Osteocyte (in vitro differentiated cells): ENCODE results near the gene MRPS10. TPM values are rescaled to one million over a fixed set of nuclear protein-coding genes. Genes with fewer than 3 reads are reported as not detected.

Experiments
- DNase-seq: peaks from one replicate; pipeline ENCODE4 v3.0.0; 2021; ENCODE audit warnings: mixed read lengths; ENCODE audit not compliant: unreplicated experiment; ENCODE audit errors: extremely low spot score
- H3K27ac Mint-ChIP-seq: one replicate; pipeline ENCODE4 v1.8.0; 2021; ENCODE audit warnings: mild to moderate bottlenecking, mixed read lengths; ENCODE audit not compliant: unreplicated experiment
- H3K27me3 Mint-ChIP-seq: one replicate; pipeline ENCODE4 v1.8.0; 2021; ENCODE audit warnings: mixed read lengths; ENCODE audit not compliant: unreplicated experiment
- H3K36me3 Mint-ChIP-seq: one replicate; pipeline ENCODE4 v1.8.0; 2021; ENCODE audit warnings: mixed read lengths; ENCODE audit not compliant: unreplicated experiment
- H3K4me1 Mint-ChIP-seq: one replicate; pipeline ENCODE4 v1.8.0; 2021; ENCODE audit warnings: mixed read lengths; ENCODE audit not compliant: unreplicated experiment
- H3K4me3 Mint-ChIP-seq: one replicate; pipeline ENCODE4 v1.8.0; 2021; ENCODE audit warnings: mild to moderate bottlenecking, moderate library complexity, mixed read lengths; ENCODE audit not compliant: unreplicated experiment
- H3K9me3 Mint-ChIP-seq: one replicate; pipeline ENCODE4 v1.8.0; 2021; ENCODE audit warnings: mixed read lengths; ENCODE audit not compliant: unreplicated experiment
- total RNA-seq: library from RNA; stranded (reverse); gene quantifications from 2 replicates; pipeline ENCODE4 v1.2.1, GENCODE V29; 2021
- TF ChIP-seq, protein P1 (sequence below): fragments of 200-600 bp; sonication (generic); IDR thresholded peaks from 2 replicates; pipeline ENCODE4 v1.5.0; 2021; ENCODE audit warnings: antibody characterized with exemption, mild to moderate bottlenecking, moderate library complexity

MRPS10 gene
- total RNA-seq, 1 donor from 2014 or later = 30.6 TPM

DNA sequence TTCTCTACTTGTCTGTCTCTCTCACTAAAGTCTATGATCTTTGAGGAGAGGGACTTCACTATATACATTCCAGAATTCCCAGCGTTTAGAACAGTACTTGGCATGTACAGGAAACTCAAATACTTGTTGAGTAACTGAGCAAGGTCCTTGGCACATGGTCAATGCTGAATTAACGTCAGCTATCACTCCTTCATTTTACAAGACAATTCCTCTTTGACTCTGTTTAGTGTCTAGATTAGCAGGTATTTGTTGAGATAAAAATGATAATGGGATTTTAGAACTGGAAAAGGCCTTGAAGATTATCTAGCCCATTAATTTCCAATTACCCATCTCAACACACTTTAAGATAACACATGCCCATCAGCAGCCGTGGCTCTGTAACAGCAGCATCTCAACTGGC, 16.3 kb downstream of the MRPS10 start:
- Mint-ChIP-seq H3K9me3 (peaks cover 5% of the 10 kb centered on the region), H3K27ac (peak overlapping the region; percentile 63), H3K4me1 (peaks cover 15% of the 10 kb centered on the region), H3K4me3 (no peak overlapping the region), H3K36me3 (peaks cover 18% of the 10 kb centered on the region), H3K27me3 (no peaks in the 10 kb centered on the region)
- TF ChIP-seq, protein P1, sequence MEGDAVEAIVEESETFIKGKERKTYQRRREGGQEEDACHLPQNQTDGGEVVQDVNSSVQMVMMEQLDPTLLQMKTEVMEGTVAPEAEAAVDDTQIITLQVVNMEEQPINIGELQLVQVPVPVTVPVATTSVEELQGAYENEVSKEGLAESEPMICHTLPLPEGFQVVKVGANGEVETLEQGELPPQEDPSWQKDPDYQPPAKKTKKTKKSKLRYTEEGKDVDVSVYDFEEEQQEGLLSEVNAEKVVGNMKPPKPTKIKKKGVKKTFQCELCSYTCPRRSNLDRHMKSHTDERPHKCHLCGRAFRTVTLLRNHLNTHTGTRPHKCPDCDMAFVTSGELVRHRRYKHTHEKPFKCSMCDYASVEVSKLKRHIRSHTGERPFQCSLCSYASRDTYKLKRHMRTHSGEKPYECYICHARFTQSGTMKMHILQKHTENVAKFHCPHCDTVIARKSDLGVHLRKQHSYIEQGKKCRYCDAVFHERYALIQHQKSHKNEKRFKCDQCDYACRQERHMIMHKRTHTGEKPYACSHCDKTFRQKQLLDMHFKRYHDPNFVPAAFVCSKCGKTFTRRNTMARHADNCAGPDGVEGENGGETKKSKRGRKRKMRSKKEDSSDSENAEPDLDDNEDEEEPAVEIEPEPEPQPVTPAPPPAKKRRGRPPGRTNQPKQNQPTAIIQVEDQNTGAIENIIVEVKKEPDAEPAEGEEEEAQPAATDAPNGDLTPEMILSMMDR = no peak
- DNase-seq = no peak

DNA sequence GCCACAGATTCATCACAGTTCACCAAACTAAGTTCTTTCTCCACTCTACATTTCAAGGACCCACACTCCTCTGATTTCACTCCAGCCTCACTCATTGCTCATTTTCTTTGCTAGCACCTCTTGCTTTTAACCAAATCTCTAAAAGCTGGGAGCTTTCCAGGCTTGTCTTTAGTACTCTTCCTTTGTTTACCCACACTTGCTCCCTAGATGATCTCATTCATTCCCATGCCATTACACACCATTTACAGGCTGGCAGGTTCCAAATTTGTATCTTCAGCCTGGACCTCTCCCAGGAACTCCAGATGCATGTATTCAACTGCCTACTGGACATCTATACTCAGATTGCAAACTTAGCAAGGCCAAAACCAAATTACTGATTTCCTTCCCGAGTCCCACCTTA, 17.6 kb downstream of the MRPS10 start:
- H3K27me3 Mint-ChIP-seq = no peaks in the 10 kb centered on the region
- peaks cover 5% of the 10 kb centered on the region for H3K9me3 Mint-ChIP-seq
- no peak overlapping the region for H3K4me3 Mint-ChIP-seq
- H3K4me1 Mint-ChIP-seq = peaks cover 15% of the 10 kb centered on the region
- no peak for DNase-seq
- TF ChIP-seq, protein P1 = no peak
- H3K36me3 Mint-ChIP-seq = peaks cover 13% of the 10 kb centered on the region
- H3K27ac Mint-ChIP-seq = peak overlapping the region; percentile 51

DNA sequence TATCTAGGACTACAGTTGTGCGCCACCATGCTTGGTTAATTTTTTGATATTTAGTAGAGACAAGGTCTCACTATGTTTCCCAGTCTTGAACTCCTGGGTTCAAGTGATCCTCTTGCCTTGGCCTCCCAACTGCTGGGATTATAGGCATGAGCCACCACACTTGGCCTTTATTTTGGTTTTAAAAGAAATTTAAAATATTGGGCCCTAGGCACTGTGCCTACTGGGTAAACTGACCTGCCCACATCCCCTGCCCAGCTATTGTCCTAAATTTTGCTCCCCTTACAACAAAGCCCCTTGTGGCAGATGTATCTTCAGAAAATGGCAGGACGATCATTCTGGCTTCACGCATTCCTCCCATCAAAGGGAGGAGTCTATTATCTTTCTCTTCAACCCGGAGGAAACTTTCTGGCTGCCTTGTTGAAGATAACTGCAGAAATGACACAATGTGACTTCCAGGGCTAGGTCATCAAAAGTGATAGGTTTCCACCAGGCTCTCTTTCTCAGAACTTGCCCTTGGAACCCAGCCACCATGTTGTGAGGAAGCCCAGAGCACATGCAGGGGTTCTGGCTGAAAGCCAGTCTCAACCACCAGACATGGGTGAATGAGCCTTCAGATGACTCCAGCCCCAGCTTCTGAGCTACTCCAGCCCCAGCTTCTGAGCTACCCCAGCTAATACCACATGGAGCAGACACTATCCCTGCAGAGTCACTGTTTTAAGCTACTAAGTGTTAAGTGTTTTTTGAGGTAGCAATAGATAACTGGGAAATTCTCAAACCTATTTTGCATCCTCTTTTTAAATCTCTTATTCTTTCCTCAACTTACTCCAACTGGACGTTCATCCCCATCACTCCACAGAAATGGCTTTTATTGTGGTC, 18.3 kb downstream of the MRPS10 start:
- Mint-ChIP-seq H3K9me3 (peaks cover 5% of the 10 kb centered on the region), H3K36me3 (peaks cover 6% of the 10 kb centered on the region), H3K27me3 (no peaks in the 10 kb centered on the region), H3K4me3 (no peak overlapping the region), H3K27ac (peak overlapping the region; percentile 51), H3K4me1 (peaks cover 15% of the 10 kb centered on the region)
- DNase-seq = no peak
- TF ChIP-seq, protein P1 = no peak

DNA sequence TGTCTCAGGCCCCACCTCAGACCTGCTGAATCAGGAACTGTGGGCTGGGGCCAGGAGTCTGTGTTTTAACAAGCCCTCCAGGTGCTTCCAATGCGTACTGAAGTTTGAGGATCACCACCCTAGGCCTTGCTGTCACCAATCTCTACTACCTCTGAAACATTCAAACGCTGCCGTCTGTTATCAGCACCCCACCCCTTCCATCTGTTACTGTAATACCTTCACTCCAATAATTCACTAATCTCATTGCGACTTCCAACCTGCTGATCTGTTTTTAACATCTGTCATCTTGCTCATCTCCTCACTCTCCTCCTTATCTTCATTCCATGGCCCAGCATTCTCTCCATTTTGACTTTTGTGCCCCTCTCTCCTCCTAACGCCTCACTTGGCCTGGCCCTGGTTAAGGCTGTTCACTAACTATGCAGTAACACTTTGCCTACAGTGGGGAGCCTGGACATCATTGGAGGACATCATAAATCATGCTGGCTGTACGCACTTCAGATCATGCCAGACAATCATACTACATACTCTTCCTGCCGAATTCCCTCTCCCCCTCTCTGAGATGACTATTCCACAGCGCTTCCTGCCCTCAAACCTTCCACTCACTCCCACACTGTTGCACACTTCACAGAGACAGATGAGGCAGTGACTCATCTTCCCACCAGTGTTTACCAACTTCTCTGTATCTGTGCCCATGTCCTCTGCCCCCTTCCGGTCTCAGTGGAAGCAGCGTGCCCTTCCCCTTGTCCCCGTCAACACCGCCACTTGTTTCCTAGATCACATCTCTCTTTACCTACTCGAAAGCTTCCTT, 19.9 kb downstream of the MRPS10 start:
- Mint-ChIP-seq H3K36me3 (peaks cover 5% of the 10 kb centered on the region), H3K9me3 (peaks cover 5% of the 10 kb centered on the region), H3K27me3 (no peaks in the 10 kb centered on the region), H3K4me3 (no peak overlapping the region), H3K4me1 (peaks cover 26% of the 10 kb centered on the region), H3K27ac (no peak overlapping the region)
- DNase-seq = no peak
- TF ChIP-seq, protein P1 = no peak

DNA sequence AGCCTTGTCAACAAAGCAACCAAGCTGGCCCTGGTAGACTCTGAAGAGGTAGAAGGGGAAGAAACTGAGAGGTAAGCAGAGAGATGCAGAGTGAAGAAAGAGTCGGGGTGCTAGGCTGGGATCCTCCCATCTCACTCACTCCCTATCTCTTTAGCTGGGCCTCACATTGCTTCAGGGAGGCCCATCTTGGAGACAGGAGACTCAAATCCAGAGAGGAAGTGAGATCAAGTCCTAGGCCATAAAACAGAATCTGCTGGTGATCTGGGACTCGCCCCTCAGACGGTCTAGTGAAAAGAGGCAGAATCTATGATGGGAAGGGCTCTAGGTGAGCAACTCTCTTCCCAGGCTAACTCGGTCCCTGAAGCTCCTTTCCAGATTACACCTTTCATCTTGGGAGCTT, 22.2 kb downstream of the MRPS10 start:
- Mint-ChIP-seq H3K9me3 (peaks cover 5% of the 10 kb centered on the region), H3K36me3 (peaks cover 5% of the 10 kb centered on the region), H3K27ac (no peak overlapping the region), H3K4me1 (peaks cover 33% of the 10 kb centered on the region), H3K4me3 (no peak overlapping the region), H3K27me3 (no peaks in the 10 kb centered on the region)
- no peak for DNase-seq
- TF ChIP-seq, protein P1 = no peak
